SKM-1 (cell line): Measurements from ENCODE around the gene ZBTB45.
"Not testable (repeated sequence)": the region's sequence is repeated elsewhere in the genome, so short reads cannot be mapped to it uniquely, and the experiment has no call there.

Source experiments
- DNase-seq: peaks from one replicate; lab custom pipeline; 2025; ENCODE audit not compliant: unreplicated experiment; lab: John Stamatoyannopoulos, UW

The ZBTB45 gene

GRCh38 chr19:58511353-58512208 is 8.0 kb downstream of the ZBTB45 start, which contains the start of gene SLC27A5:
TSS of gene SLC27A5 (minus strand) at chr19:58511992. CDS start at chr19:58511955, 37 bp downstream.
- DNase-seq = no peak

DNA sequence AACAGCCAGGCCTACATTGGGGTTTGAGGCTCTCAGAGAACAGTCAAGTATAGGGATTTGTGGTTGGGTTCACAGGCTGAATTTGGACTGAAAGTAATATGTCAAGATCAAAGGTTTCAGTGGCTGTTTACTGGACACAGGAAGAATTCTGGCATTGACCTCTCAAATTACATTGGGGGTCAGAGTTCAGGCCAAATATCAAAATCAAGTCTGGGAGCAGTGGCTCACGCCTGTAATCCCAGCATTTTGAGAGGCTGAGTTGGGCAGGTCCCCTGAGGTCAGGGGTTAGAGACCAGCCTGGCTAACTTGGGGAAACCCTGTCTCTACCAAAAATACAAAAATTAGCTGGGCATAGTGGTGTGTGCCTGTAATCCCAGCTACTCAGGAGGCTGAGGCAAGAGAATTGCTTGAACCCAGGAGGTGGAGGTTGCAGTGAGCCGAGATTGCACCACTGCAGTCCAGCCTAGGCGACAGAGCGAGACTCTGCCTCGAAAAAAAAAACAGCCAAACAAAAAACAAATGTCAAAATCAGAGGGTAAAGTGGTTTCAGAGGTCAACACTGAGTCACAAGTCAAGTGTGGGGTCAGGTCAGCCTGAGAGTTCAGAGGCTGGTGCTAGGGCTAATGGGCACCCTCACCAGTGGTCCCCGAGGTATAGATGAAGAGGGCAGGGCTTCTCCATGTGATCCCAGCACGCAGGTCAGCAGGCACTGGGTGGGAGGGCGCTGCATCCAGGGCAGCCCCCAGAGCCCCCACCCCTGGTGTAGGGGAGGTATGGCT is 9.3 kb downstream of the ZBTB45 start:
- DNase-seq = no peak

GRCh38 chr19:58509731-58510083 is 9.9 kb downstream of the ZBTB45 start:
- DNase-seq = no peak

DNA sequence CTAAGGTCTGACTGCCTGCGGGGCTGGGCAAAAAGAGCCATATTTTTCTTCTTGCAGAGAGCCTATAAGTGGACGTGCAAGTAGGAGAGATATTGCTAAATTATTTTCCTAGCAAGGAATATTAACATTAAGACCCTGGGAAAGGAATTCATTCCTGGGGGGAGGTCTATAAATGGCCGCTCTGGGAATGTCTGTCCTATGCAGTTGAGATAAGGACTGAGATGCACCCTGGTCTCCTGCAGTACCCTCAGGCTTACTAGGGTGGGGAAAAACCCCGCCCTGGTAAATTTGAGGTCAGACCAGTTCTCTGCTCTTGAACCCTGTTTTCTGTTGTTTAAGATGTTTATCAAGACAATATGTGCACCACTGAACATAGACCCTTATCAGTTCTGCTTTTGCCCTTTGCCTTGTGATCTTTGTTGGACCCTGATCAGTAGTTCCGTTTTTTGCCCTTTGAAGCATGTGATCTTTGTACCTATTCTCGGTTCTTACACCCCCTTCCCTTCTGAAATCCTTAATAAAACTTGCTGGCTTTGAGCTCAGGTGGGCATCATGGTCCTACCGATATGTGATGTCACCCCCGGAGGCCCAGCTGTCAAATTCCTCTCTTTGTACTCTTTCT is 11.9 kb downstream of the ZBTB45 start:
- not testable (repeated sequence) for DNase-seq

GRCh38 chr19:58500242-58500641 is 19.4 kb downstream of the ZBTB45 start:
- DNase-seq = no peak

- DNase-seq = peak; percentile 88
These were observed 20.3 kb downstream of the ZBTB45 start for GRCh38 chr19:58499021-58499927.

GRCh38 chr19:58498316-58499020 is 21.1 kb downstream of the ZBTB45 start:
- DNase-seq = no peak

DNA sequence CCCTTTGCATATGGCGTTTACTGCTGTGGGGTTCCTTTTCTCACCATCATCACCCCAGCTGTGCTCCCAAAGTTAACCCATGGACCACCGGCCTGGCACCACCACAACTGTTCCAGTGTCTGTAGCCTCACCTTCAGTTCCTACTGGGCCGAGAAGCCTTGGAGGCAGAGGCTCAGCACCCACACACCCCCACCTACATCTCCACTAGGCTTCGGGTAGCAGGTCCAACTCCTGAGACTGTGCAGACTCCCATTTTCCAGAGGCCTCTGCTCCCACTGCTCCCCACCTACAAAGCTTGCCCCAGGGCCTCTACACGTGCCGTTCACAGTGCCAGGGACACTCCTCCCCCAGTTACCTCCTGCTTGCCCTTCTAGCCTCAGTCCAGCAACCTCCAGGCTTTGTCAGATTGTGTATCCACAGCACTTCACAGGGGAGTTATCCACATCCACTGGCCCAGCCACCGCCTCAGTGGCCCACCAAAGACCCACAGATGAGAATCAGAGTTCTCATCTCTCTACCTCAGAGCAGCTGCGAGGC is 21.9 kb downstream of the ZBTB45 start:
- DNase-seq = no peak

DNA sequence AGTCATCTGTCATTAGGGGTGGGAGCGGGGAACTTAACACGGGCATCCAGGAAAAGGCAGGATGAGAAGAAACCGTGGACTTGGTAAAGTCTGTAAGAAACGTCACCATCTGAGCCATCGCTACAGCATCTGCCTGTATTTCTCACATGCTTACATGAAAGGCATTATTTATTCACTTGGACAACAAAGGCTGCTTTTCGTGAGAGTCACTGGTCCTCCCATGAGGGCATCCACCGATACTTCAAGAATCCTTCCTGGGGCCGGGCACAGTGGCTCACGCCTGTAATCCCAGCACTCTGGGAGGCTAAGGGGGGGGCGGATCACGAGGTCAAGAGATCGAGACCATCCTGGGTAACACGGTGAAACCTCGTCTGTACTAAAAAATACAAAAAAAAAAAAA is 27.3 kb downstream of the ZBTB45 start:
- no peak for DNase-seq

DNA sequence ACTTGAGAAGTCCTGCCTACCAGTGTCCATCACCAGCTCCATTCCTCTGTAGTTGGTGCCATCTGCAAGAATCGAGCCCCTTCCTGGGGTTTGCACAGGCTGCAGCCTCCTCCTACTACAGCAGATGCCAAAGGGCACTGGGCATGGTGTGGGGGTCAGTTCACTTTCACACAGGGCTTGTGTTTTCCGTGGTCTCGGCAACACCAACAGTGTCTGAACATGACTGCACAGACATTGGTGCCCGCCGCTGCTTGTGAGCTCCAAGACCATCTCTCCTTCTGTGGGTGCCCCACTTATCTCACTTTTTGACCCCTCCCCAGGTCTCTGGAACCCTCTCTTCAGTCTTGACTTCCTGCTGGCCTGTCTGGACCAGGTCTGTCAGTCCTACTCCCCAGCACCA is 28.2 kb downstream of the ZBTB45 start:
- no peak for DNase-seq

GRCh38 chr19:58484349-58484748 is 35.3 kb downstream of the ZBTB45 start:
- DNase-seq = not testable (repeated sequence)

DNA sequence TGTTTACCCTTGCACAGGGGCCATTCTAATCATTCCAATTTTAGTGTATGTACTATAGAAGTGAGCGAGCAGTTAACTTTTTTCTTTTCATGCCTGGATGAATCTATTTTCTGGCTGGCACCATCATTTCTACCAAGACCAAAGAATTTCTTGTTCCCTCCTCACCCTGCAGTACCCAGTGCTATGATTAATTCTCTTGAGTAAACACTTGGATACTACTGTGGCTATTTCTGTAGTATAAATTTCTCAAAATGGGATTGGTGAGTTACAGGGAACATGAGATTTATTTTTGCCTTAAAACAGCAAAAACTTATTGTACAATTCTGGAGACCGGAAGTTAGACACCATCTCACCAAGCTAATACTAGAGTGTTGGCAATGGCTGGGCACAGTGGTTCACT is 35.8 kb downstream of the ZBTB45 start:
- no peak for DNase-seq

GRCh38 chr19:58482372-58482771 is 37.2 kb downstream of the ZBTB45 start:
- no peak for DNase-seq

- no peak for DNase-seq
These were observed 38.8 kb downstream of the ZBTB45 start for GRCh38 chr19:58480831-58481230.

DNA sequence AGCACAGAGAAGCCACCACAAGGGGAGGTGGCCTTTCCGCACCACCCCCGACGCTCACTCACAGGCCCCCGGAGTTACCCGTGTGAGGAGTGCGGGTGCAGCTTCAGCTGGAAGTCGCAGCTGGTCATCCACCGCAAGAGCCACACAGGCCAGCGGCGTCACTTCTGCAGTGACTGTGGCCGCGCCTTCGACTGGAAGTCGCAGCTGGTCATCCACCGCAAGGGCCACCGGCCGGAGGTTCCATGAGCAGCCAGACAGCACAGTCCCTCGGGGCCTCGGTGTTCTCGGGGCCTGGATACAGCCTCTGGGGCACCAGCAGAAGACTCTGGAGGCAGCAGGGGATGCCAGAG is 39.2 kb downstream of the ZBTB45 start:
- DNase-seq = no peak

DNA sequence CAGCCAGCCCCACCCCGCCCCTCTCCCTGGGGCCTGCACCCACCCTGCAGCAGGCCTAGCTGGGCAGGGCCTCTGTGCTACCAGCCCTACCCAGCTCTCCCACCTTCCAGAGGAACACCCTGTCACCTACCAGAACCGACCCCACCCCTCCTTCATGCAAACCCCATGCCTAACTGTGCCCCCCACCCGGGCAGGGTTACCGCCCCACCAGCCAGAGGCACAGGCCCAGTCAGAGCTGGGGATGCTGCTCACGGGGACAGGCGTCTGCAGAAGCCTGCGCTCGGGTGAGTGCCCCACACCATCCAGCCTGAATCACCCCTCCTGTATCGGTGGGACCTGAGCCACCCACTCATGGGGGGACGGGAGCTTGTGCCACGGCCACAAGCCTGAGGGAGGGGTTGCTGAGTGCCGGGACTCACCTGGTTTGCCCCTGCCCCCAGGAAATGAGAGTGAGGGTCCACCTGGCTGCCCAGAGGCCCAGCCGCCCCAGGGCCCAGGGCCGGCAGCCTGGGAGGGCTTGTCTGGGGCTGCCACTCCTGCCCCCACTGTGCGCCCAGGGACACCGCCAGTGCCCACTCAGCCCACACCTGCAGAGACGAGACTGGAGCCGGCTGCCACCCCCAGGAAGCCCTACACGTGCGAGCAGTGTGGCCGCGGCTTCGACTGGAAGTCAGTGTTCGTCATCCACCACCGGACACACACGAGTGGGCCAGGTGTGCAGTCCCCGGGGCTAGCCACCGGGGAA is 39.7 kb downstream of the ZBTB45 start:
- no peak for DNase-seq

GRCh38 chr19:58479303-58479702 is 40.3 kb downstream of the ZBTB45 start:
- no peak for DNase-seq

DNA sequence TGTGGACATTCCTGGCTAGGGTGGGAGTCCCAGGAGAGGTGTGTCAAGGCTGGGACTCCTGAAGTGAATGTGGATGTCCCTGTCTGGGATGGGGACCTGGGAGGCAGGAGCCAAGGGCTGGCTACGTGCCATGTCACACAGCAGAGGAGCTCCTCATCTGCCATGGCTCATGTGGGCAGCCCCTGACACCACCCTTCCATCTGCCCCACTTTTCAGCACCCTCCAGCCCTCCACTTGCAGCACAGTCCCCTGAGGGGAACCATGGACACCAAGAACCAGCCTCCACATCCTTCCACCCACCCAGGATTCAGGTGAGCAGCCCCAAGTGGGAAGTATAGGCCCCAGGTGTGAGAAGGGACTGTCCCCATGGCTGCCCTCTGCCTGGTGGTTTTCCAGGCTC is 41.7 kb downstream of the ZBTB45 start:
- DNase-seq = no peak

DNA sequence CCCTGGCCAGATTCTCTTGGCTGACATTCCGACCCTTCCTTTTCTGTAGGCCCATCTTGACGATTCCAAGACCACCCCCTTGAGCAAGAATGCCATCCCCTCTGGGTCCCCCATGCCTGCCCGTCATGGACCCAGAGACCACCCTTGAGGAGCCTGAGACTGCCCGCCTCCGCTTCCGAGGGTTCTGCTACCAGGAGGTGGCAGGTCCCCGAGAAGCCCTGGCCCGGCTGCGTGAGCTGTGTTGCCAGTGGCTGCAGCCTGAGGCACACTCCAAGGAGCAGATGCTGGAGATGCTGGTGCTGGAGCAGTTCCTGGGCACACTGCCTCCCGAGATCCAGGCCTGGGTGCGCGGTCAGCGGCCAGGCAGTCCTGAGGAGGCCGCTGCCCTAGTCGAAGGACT is 42.5 kb downstream of the ZBTB45 start:
- DNase-seq = no peak
